GM12801 (cell line): ENCODE results near the gene MVK.

Experiments used
- TF ChIP-seq, protein P1 (sequence below): IDR thresholded peaks from one replicate; pipeline ENCODE4 v1.5.1; 2011; ENCODE audit warnings: control low read depth; ENCODE audit not compliant: insufficient read length; ENCODE audit errors: extremely low read depth

MVK gene

DNA sequence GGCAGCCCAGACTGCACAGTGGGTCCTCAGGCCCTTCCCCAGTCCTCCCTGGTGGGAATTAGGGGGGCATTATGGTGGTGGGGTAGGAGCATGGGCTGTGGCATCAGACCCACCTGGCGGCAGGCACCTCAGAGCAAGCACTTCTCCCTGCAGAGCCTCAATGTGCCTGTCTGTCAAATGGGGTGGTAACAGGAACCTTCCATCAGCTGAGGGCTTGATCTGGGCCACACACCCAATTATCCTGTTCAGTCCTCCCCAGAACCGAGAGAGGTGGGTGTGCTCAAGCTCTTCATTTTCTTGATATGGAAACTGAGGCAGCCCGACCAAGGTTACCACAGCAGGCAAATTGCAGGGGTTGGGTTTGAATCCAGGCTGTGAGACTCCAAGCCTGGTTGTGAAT lies 38.4 kb downstream of the MVK start:
- TF ChIP-seq, protein P1, sequence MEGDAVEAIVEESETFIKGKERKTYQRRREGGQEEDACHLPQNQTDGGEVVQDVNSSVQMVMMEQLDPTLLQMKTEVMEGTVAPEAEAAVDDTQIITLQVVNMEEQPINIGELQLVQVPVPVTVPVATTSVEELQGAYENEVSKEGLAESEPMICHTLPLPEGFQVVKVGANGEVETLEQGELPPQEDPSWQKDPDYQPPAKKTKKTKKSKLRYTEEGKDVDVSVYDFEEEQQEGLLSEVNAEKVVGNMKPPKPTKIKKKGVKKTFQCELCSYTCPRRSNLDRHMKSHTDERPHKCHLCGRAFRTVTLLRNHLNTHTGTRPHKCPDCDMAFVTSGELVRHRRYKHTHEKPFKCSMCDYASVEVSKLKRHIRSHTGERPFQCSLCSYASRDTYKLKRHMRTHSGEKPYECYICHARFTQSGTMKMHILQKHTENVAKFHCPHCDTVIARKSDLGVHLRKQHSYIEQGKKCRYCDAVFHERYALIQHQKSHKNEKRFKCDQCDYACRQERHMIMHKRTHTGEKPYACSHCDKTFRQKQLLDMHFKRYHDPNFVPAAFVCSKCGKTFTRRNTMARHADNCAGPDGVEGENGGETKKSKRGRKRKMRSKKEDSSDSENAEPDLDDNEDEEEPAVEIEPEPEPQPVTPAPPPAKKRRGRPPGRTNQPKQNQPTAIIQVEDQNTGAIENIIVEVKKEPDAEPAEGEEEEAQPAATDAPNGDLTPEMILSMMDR: no peak

DNA sequence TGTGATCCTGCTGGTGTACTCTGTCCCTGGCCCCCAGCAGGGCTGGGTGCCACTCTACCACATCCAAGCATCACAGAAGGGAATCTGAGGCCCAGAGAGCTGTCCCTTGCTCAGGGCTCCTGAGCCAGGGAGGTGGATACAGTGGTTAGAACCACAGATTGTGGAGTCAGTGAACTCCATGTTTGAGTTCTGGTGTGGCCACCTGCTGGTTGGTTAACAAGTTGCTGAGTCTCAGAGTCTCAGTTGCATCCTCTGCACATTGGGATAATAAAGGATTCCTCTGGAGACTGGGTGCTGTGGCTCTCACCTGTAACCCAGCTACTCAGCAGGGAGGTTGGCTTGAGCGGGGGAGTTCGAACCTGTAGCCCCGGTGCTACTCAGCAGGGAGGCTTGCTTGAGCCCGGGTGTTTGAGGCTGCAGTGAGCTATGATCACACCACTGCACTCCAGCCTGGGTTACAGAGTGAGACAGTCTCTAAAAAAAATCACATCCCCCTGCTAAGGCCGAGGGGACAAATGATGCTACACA lies 39.4 kb downstream of the MVK start:
- TF ChIP-seq, protein P1: no peak

DNA sequence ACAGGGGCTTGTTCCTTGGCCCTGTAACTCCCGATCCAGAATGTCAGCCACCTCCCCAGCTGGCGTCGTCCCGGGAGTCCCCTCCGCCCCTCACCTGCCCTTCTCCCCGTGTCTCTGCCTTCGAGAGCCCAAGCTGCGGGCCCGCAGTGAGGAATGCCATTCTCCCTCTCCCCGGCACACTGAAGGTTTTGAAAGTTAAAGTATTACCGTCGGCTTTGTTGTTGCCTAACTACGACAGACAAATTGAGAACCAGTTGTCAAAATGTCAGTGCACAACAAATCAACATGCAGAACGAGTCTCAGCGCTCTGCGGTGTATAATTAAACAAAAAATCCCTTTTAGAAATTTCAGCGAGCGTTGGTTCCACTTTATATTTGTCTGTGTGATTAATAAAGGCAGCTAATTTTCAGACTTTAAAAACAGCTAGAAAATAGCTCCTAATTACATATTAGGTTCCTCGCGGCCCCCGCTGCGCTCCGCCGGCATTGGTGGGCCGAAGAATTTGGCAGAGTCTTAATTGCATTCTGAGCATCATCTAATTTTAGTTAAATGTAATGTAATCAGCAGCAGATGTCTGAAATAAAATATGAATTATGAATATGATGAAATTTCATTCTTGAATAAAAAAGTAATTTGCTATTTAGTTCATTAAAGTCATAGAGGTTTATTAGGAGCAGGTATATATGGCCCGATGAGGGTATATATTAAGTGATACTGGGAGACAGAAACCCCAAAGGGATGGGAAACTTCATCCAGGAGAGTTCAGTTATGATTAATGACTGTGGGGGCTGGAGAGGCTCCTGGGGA lies 40.3 kb downstream of the MVK start:
- TF ChIP-seq, protein P1: no peak

DNA sequence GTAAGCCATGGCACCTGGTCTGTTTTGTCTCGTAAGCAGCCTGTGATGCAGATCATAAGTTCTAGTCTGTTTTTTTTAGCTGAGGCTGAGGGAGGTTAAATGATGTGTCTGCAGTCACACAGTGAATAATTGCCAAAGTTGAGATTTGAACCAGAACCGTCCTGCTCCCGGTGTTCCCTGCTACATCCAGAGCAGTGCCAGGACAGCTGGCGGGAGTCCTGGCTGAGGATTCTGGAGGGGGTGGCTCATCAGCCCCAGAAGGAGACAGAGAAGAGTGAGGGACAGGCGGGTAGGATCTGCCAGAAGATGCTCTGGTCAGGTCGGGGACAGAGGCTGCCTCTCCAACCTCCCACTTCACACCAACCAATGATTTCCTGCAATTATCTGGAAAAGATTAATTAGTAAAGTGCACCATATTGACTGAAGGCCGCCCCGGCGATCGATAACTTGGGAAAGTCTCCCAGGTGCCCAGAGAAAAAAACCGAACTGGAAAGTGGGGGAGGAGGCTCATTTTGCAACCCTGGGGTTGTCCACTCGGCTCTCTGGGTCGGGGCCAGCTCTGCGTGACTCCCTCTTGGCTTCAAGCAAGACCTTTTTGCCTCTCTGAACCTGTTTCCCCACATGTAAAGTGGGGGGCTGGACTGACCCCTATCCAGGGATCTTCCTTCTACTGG lies 42.1 kb downstream of the MVK start:
- TF ChIP-seq, protein P1: no peak

DNA sequence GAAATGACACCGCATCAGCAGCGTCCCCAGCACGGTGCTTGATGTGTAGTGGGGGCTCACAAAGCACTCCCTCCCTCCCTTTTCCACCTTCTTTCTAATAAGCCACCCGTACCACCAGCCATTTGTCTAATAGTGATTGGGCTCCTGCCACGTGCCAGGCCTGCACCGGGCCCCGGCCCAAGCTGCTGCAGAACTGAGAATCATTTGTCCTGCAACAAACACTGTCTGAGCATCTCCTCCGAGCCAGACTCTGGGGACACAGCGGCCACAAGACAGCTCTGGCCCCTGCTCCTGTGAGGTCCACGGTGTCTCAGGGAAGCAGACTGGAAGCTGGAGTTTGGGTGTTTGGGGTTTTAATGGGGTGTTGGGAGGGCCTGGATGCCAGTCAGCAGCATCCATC lies 43.9 kb downstream of the MVK start:
- TF ChIP-seq, protein P1: no peak

DNA sequence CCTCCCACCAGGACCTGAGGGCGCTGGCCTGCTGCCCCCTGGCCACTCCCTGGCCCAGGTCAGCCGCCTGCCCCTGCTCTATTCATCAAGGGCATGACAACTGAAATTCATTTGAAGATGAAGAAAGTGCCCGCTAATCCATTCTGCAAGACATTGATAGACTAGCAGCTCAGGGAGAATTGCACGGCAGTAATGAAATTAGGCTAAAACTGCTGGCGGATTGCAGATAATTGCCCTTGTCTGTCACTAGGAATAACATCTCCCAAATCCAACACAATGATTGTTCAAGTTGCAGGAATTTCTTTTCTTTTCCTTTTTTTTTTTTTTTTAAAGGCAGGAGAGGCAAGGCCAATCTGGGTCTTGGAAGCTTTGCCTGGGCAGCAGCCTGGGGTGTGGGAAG lies 44.5 kb downstream of the MVK start:
- TF ChIP-seq, protein P1: no peak

DNA sequence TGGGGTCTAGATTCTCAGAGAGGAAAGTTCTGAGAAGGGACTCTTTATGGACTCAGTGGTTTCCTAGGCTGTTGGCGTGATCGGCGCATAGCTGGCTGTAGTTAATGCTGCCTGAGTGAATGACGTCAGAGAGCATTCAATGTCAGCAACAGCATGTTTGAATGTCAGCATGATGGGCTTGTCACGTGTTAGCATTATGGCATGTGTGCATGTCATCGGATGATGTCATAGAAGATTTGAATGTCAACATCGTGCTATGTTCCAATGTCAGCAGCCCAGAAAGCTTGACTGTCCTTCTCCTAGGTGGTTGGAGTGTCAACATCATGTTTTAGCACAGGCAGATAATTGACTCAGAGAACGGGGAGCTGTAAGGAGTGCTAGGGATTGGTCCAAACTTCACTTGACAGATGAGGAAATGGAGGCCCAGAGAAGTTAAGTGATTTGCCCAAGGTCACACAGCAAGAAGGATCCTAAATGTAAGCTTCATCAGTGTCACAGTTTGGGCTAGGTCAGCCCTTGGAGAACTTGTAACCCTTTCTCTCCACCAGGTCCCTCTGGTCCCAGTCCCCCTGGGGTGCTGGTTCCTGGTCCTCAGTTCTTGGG lies 45.5 kb downstream of the MVK start:
- TF ChIP-seq, protein P1: no peak
